ENCODE measurements around the gene PTCRA.
"Not testable (repeated sequence)": the region's sequence is repeated elsewhere in the genome, so short reads cannot be mapped to it uniquely, and the experiment has no call there.

The PTCRA gene

GRCh38 chr6:42947950-42948349 lies 32.1 kb downstream of the PTCRA start:
- DNase-seq = no peak

GRCh38 chr6:42952389-42952788 lies 36.5 kb downstream of the PTCRA start:
- no peak for DNase-seq

- DNase-seq = not testable (repeated sequence)
These were observed 38.6 kb downstream of the PTCRA start for GRCh38 chr6:42954405-42954804.

GRCh38 chr6:42958125-42958524 lies 42.3 kb downstream of the PTCRA start:
- DNase-seq = no peak

GRCh38 chr6:42959917-42960242 lies 44.0 kb downstream of the PTCRA start:
- DNase-seq = no peak

DNA sequence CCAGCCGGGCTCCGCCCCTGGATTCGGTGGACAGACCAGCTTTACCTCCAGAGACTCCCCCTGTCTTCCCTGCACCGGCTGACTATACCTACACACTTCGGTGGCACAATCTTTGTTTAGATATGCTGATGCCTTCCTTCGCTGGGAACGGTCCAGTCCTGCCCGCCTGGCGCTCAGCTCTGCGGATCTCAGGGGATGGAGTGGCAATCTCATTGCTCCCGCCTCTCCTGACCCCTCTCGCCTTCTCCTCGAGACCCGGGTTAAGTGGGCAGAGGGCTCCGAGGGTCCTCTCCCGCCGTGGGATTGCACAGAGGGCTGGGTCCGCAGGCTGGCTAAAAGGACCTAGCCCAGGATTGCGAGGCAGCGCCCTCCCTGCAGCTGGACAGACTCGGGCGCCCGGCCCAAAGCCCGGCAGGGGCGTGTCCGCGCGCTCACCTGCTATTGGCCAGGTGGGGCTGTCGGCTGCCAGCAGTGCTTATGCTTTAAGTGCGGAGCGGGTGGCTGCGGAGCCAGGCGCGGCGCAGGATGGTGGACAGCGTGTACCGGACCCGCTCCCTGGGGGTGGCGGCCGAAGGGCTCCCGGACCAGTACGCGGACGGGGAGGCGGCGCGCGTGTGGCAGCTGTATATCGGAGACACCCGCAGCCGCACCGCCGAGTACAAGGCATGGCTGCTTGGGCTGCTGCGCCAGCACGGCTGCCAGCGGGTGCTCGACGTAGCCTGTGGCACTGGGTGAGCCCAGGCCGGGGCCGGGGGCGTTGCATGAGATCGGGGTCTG lies 44.6 kb downstream of the PTCRA start, which contains the start of gene GNMT:
Gene GNMT (plus strand): TSS at position 512 of the 777 bp plus-strand sequence. CDS start 14 bp downstream, at position 526.
- no peak for DNase-seq

GRCh38 chr6:42961020-42961470 lies 45.2 kb downstream of the PTCRA start:
- DNase-seq = no peak

DNA sequence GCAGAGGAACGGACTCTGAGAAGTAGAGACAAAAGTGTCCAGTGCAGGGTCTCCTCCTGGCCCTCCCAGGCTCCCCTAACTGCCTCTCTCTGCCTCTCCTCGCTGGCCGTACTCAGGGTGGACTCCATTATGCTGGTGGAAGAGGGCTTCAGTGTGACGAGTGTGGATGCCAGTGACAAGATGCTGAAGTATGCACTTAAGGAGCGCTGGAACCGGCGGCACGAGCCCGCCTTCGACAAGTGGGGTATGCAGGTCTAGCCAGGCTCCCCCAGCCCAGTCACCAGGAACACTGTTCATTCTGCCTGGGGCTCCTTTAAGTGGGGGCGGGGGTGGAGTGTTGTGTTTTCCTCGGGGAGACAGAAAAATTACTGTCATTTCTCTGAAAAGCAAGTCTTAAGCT lies 46.2 kb downstream of the PTCRA start:
- DNase-seq = no peak

DNA sequence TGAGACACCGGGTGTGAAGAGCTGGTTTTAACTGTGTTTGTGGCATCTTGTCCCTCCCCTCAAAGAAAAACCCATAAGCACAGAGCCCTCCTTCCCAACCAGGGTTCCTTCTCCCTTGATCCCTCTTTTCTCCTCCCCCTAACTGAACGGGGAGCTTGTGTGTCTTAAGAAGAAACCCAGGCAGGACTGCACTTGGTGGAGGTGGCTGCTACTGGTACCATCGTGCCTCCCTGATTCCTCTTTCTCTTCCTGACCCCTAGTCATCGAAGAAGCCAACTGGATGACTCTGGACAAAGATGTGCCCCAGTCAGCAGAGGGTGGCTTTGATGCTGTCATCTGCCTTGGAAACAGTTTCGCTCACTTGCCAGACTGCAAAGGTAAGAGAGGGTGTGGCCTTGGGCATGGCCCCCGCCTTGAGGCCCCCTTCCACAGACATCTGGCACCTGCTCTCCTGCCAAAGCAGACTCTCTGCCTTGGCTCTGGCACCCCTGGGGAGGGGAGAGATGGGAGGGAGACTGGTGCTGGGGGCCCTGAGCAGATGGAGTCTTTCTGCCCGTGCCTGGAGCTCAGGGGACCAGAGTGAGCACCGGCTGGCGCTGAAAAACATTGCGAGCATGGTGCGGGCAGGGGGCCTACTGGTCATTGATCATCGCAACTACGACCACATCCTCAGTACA lies 46.8 kb downstream of the PTCRA start:
- DNase-seq = no peak

DNA sequence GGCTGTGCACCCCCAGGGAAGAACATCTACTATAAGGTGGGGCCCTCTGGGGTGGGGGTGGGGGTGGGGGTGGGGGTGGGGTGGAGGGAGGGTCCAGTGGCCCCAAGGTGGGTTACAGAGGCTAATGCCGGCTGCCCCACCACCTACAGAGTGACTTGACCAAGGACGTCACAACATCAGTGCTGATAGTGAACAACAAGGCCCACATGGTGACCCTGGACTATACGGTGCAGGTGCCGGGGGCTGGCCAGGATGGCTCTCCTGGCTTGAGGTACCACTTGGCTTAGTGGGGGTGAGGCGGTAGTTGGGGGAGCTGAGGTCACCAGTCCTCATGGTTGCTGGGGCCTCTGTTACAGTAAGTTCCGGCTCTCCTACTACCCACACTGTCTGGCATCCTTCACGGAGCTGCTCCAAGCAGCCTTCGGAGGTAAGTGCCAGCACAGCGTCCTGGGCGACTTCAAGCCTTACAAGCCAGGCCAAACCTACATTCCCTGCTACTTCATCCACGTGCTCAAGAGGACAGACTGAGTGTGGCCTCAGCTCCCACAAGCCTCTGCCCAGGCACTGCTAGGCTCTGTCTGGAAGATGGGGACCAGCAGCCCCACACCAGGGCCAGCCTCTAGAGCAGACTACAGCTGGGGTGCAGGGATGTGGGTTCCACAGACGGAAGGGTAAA lies 47.5 kb downstream of the PTCRA start:
- DNase-seq = no peak

GRCh38 chr6:42963855-42964605 lies 48.2 kb downstream of the PTCRA start:
- DNase-seq = no peak

GRCh38 chr6:42966571-42966970 lies 50.7 kb downstream of the PTCRA start:
- DNase-seq = no peak

GRCh38 chr6:42967228-42967627 lies 51.4 kb downstream of the PTCRA start:
- DNase-seq = no peak

DNA sequence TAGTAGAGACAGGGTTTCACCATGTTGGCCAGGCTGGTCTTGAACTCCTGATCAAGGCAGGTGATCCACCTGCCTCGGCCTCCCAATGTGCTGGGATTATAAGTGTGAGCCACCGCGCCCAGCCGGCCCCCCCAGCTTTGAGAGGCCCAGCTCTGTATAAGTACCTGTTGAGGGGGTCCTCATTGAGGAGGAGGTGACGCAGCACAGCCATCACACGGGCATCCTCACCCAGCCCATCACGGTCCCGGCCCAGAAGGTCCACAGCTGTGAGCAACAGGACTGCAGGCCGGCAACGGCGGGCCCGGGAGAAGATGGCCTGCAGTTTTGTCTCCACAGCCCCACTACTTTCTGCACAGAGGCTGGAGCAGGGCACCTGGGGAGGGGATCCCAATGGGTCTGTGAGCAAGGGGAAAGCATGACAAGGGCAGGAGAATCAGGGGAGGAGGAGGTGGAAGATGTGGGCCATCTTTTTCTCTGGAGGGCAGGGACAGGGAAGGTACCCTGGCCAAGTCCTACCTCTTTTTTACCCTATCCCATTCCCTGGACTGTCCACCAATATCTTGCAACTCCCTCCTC lies 52.4 kb downstream of the PTCRA start:
- no peak for DNase-seq

- no peak for DNase-seq
These were observed 52.9 kb downstream of the PTCRA start for GRCh38 chr6:42968783-42969182.

DNA sequence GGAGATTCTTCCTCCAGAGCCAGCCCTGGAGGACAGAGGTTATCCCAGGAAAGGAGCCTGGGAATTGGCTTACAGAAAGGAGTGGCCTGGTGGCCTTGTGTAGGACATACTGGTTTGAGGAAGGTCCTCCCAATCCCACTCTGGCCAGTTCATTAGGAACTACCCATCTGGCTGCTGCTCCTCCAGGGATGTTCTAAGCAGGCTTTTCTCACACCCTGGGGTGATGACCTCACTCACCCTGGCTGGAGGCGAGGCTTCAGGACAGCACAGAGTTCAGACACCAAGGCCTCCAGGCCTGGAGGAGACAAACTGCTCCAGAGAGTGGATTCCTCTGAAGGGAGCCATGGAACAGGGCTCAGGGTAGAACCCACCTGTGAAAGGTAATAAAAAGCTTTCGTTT lies 53.6 kb downstream of the PTCRA start:
- DNase-seq = no peak

GRCh38 chr6:42969934-42970333 lies 54.1 kb downstream of the PTCRA start:
- no peak for DNase-seq

DNA sequence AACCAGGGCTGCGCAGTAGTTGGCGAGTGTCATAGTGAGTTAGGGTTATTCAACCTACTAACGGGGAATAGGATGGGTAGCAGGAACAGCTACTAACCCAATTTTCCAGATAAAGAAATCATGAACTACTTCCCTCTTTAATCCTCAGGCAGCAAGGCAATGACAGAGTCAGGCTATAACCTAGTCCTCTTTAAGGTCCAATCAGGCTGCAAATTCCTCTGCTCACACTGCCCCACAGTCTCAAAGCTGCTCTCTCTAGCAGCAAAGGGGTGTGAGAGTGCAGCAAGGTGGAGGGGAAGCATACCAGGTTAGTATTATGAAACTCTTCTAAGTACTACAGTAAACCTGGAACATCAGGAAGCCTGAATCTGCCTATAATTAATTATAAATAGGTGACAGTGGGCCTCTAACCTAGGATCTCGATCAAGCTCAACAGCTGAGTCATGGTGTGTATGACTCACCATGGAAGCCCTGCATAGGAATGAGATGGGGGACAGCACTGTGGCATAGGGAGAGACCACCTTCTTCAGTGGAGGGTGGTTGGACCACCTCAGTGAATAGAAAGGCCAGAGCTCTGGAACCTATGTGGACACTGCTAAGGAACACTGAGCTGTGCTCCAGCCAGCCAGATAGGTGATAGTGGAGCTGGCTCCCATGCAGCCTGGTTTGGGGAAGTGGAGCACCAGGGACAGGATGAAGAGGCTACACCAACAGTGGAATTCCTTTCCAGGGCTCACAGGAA lies 55.2 kb downstream of the PTCRA start:
- DNase-seq = no peak

GRCh38 chr6:42971746-42972327 lies 56.0 kb downstream of the PTCRA start:
- peak in 1 of 2 donors; percentile 6 for DNase-seq

GRCh38 chr6:42973926-42974325 lies 58.1 kb downstream of the PTCRA start:
- no peak for DNase-seq

GRCh38 chr6:42974919-42975505 lies 59.2 kb downstream of the PTCRA start:
- no peak for DNase-seq
